Keratinocyte (primary cell): ENCODE measurements around the gene SDF4.

Experiments
- EZH2 ChIP-seq: IDR thresholded peaks from one replicate; pipeline ENCODE4 v1.6.1; 2012; ENCODE audit warnings: inconsistent platforms, mild to moderate bottlenecking, low read length, moderate library complexity
- TF ChIP-seq, protein P1 (sequence below), 3 experiments: IDR thresholded peaks in 1 of 3; conservative IDR thresholded peaks in 1 of 3; optimal IDR thresholded peaks in 1 of 3; 2 replicates in 2 of 3; 3 replicates in 1 of 3; pipeline versions ENCODE3 to v1.5.1; 2011; ENCODE audit warnings: low read length in 3 of 3, mild to moderate bottlenecking in 3 of 3, moderate library complexity in 2 of 3, control low read depth in 1 of 3, inconsistent platforms in 1 of 3; ENCODE audit not compliant: insufficient read depth in 2 of 3; ENCODE audit errors: extremely low read depth in 1 of 3

DNA sequence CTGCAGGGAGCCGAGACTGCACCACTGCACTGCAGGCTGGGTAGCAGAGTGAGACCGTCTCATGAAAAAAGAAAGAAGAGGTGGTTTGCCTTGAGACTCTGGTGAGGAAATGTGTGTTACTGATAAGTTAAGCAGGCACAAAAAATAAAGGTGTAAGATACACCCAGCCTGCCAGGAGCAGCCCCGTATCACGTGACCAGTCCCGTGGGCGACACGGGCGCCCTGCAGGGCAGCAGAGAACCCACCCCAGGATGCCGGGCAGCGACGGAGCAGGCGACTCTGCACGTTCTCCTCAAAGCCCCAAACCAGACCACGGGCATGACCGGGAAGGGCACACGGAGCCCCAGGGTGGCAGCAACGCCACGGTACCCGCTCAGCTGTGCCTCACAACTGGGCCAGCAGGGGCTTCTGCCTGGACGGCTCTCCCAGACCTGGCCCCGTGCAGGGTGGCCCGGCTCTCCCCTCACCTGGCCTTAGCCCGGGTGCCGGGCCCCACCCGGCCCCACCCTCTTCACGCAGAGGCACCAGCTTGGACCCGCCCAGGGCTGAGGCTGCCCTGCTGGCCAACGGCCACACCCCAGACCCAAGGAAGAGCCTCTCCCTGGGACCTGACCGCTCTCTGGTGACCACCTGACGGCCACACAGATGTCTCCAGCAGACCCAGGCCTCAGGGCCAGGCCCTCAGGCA lies 9.8 kb downstream of the SDF4 start:
- TF ChIP-seq, protein P1, sequence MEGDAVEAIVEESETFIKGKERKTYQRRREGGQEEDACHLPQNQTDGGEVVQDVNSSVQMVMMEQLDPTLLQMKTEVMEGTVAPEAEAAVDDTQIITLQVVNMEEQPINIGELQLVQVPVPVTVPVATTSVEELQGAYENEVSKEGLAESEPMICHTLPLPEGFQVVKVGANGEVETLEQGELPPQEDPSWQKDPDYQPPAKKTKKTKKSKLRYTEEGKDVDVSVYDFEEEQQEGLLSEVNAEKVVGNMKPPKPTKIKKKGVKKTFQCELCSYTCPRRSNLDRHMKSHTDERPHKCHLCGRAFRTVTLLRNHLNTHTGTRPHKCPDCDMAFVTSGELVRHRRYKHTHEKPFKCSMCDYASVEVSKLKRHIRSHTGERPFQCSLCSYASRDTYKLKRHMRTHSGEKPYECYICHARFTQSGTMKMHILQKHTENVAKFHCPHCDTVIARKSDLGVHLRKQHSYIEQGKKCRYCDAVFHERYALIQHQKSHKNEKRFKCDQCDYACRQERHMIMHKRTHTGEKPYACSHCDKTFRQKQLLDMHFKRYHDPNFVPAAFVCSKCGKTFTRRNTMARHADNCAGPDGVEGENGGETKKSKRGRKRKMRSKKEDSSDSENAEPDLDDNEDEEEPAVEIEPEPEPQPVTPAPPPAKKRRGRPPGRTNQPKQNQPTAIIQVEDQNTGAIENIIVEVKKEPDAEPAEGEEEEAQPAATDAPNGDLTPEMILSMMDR (optimal IDR thresholded peaks at IDR 0.05 in 1 of 3, IDR thresholded peaks at IDR 0.05 in 1 of 3, conservative IDR thresholded peaks at IDR 0.05 in 1 of 3; ENCODE audit: extremely low read depth in 1 of 3, insufficient read depth in 2 of 3, low read length in 3 of 3): no peak
- TF ChIP-seq EZH2: no peak
